Right hindlimb (tissue), 1 donor: ENCODE results near the gene ZNF831.

Experiments
- DNase-seq: peaks from one replicate; pipeline ENCODE4 v3.0.0-alpha.2; 2018

ZNF831 gene

DNA sequence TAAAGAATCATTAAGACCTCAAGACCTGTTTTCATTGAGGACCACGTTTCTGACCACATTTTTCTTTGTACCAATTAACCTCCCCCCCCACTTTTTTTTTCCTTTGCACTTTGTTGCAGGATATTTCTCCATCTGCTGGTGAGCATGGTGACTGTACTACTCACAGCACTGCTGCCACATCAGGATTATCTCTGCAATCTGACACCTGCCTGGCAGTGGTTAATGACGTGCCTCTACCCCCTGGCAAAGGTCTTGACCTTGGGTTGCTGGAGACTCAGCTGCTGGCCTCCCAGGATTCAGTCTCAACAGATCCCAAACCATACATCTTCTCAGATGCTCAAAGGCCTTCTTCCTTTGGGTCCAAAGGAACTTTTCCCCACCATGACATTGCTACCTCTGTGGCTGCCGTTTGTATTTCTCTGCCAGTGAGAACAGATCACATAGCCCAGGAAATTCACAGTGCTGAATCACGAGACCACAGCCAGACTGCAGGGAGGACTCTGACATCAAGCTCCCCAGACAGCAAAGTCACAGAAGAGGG is 90.2 kb downstream of the ZNF831 start:
- no peak for DNase-seq

DNA sequence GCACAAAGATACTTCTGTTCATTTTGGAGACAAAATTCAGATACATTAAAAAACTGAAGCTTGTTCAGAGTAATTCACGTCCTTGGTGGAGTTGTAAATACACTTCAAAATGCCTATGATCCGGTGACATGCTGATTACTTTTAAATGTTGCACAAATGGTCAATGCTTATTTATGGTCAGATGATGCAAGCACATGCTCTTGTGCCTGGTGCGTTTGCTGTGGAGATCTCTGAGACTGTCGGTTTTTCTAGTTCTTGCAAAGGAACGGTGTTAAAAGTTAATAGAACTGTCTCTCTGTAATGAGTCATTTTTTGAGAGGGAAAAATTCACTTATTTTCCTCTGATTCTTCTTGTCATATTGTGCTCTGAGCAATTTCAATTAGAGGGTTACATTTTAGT is 91.6 kb downstream of the ZNF831 start:
- no peak for DNase-seq

DNA sequence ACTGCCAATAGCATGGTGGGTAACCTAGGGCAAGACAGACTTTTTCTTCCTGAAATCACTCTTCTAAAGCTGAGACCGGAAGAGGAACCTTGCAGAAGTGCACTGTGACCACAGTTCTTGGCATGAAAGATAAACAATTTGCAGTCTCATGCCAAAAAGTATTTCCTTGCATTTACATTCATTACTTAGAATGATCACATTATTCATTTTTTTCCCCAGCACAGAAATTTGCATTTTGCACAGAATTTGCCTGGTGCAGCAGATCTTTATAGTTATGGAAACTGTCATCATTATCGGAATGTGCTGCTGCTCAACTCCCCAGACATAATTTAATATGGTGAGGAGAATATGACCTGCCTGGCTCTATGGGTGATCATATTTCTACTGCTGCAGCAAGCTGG is 94.6 kb downstream of the ZNF831 start:
- no peak for DNase-seq

DNA sequence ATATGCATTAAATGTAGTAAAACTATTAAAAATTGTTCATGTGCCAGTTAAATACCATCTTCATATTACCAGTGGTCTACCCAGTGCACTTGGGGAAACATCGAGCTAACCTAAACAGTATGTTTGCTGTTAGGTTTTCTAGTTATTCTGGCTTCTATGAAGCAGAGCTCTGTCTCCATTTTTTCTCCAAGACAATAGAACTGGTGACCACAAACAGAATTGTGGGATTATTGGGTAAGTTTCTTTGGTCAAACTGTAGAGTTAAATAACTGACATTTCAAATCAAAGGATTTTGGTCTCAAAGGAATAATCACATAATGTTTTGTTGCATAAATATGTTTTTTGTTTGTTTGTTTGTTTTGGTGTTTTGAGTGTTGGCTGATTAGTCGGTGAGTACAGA is 96.3 kb downstream of the ZNF831 start:
- no peak for DNase-seq

DNA sequence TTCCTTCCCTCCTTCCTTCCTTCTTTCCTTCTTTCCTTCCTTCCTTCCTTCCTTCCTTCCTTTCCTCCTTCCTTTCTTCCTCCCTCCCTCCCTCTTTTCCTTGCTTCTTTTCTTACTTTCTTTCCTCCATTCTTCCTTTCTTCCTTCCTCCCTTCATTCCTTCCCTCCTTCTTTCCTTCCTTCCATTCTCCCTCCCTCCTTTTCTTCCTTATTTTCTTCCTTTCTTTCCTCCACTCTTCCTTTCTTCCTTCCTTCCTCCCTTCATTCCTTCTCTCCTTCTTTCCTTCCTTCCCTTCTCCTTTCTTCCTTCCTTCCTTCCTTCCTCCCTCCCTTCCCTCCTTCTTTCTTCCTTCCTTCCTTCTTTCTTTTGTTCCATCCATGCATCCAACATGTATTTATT is 101.7 kb downstream of the ZNF831 start:
- DNase-seq = no peak

DNA sequence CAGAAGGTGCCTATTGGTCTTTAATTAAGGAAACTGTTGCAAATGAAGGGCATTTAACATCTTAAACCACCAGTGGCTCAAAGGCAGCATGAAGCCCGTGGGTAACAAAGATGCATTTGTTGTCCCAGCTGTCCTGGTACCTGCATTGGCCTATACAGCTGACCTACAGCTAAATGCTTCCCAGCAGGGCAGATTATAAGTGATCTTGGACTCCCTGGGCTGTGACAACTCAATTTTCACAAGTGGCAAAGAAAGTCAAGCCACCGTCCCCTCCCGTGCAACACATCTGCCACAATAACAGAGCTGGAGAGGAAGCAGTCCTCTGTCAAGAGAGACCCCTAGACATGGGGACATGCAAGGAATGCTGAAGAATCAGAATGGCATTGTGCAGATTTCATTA is 105.2 kb downstream of the ZNF831 start:
- no peak for DNase-seq

DNA sequence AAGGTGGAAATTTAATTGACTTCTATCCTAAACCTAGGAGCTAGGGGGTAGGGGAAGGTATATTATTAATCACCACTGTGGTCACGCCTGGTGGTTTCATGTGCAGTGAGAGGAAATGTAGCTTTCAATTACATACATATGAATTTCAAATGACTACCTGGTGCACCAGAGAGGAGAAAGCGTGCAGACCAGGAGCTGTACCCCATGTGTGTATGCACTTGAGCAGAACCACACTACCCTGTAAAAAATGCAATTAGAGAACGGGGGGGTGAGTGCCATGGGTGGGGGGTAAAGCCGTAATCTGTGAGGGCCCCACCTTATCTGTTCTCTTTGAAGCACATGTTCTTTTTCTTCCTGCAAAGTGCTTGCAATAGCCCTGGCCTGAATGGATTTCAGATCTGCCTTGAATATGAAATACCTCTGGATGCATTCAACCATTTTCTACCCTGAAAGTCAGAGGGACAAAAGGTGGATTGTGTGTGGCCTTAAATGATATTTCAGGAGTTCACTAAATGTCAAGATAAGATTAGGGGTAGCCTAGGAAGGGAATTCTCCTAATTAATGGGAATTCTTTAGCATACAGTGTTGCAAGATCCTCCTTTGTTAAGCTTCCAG is 105.9 kb downstream of the ZNF831 start:
- no peak for DNase-seq

DNA sequence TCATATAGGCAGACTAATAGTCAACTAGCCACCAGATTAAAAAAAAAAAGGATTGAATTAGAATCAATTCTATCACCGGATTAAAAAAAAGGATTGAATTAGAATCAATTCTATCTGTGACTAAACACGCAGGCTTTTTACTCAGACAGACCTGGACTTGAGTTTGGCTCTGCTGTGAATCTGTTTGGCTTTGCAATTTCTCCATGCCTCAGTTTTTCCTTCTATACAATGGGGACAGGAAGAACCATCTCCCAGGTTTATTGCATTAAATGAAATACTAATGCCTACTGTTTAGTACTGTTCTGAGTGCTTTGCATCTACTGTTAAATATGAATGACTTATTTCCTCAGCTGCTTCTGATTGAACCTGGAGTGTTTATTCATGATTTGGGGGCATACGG is 106.8 kb downstream of the ZNF831 start:
- no peak for DNase-seq

DNA sequence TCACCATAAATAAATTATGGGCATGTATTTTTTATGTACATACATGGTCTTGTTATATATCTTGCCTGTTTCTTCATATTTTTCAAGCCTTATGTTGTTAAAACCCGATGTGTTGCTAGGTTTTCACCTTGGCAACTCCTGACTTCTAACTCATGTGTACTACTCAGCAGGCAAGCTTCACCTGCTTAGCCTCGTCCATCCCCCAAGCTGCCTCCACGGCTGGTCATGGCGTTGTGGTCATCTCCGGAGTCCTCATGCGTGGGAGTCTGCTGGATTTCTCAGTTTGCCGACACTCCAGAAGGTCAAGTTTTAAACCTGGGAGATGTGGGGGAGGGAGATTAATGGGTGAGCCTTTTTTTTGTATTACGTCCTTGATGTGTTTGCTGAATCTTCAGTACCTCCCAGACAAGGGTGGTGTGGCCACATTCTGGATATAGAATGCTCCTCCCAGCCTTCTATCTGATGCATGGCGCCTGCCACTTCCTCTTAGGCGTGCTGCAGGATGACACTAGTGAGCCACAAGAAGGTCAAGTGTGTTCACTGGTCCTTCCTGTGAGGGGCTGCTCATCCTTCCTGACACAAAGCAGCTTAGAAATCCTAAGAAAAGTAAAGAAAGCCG is 110.2 kb downstream of the ZNF831 start:
- no peak for DNase-seq

DNA sequence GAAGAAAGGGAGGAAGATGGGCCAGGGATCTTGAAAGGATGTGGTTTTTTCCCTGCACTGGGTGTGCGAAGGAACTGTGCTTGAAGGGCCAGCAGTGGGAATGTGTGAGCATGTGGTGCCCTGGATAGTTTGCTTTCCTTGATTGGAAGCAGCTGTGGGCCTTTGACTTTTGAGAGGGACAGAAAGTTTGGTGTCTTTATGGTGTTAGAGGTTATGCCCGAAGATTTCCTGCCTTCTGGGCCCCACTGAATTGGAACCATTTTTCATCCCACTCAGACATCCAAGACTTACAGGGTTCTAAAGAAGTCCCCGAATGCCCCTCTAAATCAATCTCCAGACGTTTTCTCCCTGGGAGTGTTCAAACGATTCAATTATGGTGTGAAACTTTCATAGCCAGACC is 113.3 kb downstream of the ZNF831 start:
- DNase-seq = no peak

DNA sequence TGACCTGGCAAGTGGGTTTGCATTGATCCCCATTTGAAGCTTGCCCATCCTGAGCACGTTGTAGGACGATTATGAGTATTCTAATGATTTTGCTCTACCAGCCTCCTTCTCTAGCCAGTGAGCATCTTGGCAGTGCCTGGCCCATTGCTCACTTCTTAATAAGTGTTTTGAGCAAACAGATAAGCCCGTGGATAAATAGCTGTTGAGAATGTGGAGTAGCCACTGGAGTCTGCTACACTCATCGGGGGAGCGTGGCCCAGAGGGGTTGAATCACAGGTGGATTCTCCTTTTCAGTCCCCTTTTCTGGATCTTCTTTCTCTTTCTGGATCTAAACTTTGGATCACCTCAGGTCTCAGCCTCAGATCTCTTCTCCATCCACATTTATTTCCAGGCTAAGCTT is 120.8 kb downstream of the ZNF831 start:
- no peak for DNase-seq

DNA sequence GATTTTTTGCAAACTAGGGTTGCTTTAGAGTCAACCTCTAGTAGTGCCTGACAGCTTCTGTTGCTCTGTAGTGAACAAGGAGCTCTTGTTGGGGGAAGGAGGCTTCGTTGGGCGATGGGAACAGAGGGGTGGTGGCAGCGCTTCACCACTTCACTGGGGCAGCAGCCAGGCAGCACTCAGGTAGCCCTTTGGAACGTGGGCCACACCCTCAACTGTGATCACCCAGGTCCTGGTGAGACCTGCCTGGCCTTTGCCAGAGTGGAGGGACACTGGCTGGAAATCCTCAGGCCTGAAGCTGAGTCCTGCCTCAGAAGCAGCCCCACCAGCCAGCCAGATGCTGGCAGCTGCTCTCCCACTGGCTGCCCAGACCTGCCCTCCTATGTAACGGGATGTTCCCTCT is 126.4 kb downstream of the ZNF831 start:
- no peak for DNase-seq

DNA sequence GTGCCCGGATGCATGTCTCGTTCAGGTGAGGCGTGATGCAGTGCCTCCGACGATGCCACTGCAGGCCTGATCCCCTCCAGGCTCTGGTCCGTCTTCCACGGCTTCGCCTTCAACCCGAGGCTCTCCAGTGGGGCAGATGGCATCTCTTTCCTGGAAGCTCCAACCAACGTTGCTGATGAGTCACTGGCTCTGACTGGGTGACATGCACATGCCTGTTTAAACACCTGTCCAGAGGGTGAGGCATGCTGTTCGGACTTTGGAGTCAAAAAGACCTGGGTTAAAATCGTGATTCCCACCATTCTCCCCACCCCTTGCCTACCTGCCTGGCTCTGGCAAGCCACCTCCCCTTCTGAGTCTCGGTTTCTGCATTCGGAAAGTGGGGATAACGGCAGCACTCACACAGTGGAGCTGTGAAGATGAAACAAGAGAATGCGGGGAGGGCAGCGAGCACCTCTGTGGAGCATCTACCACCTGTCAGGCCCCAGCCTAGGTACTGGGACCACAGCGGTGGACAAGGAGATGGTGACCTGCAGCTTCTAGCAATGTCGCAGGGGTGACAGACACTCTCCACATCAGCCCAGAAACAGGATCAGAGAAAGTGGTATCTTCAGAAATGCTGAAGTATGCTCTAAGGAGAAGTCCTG is 128.2 kb downstream of the ZNF831 start:
- DNase-seq = no peak

DNA sequence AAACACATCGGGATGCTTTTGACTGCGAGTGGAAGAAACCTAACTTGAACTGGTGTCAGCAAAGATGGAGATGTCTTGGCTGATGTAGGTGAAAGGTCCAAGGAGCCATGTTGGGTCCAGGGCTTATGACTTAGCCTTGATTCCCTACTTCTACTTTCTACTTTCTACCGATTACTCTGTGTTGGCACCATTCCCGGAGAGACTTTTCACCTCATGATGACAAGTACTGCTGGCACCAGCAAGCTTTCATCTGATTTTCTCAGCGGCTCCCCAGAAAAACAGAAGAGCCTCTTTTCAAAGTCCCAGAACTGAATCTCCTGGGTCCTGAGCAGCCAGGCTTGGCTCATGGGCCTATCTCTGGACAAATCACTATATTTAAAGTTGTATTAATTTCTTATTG is 131.9 kb downstream of the ZNF831 start:
- no peak for DNase-seq

DNA sequence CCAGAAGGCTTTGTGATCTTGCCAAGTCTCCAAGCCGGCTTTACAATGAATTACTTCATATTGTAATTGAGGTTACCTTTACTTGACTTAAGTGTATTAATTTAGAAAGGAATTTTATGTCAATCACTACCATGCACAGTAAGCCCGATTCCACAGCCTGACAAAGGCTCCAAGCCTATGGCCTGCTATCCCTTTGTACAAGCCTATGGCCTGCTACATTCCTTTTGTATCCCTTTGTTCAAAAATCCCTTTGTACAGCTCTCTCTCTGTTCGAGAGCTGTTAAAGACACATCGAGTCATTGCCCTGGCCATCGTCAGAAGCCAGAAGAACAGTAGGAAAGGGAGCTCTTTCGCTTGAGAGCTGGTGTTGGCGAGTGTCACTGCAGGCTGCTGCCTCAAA is 134.1 kb downstream of the ZNF831 start:
- no peak for DNase-seq

DNA sequence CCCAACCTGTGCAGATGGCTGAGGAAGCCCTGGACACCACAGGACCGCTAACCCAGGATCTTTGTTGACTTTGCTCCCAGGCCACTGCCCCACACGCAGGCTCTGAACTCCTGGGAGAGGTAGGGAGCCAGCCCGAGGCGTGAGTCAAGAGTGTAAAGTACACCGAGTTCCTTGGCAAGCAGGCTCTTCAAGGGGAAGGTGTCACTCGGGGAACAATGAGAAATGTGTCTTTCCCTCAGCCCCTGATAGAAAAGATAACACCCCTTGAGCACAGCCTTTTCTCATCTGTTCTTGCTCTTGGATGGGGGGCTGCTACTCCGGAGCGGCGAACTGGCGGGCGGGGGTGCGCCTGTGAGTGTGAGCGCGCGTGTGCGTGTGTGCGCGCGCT is 136.3 kb downstream of the ZNF831 start:
- DNase-seq = no peak

DNA sequence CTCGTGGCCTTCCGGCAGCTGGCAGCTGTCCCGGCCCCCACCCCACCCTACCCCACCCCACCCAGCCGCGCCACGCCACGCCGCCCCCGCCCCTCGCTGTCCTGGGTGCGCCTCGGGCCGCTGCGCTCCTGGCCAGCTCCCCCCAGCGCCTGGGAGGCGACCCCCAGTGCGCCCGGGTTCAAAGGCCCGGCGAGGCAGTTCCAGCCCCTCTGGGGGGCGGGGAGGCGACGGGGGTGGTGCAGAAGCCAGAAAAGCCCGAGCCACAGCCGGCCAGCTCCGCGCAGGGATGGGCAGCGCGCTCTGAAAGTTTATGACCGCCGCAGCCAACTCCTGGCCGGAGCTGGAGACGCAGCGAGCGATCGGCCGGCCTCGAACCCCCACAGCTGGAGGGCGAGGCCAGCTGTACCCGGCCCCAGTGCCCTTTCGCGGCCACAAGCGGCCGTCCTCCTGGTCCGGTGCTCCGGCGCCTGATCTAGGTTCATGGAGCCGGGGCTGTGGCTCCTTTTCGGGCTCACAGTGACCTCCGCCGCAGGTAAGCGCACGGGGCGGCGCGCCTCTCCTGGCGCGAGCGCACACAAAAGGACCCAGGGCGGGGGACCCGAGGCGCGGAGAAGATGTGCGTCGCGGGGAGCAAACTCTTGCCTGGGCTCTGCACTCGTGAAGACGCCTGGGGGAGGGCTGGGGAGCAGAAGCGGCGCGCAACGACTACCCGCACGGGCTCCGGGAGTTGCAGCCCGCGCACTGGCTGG is 136.9 kb downstream of the ZNF831 start, which contains the start of gene EDN3:
TSS of gene EDN3 (plus strand) at position 279 of the 749 bp plus-strand sequence. CDS start at position 481, 202 bp downstream.
- DNase-seq = peak; percentile 42

DNA sequence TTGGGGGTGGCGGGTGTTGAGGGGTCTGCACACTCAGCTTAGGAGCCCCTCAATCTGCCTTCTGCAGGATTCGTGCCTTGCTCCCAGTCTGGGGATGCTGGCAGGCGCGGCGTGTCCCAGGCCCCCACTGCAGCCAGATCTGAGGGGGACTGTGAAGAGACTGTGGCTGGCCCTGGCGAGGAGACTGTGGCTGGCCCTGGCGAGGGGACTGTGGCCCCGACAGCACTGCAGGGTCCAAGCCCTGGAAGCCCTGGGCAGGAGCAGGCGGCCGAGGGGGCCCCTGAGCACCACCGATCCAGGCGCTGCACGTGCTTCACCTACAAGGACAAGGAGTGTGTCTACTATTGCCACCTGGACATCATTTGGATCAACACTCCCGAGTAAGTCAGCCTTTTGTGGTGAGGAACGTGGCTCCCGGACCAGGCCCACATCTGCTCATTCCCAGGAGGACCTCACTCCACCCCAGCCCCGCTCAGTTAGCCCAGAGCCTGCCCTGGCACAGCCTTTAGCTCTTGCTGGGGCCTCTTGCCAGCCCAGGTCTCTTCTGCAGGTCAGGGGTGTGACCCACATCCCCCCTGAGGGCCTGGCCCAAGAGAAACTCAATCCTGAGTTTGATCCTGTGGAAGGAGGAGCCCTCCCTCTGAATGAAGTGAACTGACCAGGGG is 137.9 kb downstream of the ZNF831 start:
- DNase-seq = no peak

DNA sequence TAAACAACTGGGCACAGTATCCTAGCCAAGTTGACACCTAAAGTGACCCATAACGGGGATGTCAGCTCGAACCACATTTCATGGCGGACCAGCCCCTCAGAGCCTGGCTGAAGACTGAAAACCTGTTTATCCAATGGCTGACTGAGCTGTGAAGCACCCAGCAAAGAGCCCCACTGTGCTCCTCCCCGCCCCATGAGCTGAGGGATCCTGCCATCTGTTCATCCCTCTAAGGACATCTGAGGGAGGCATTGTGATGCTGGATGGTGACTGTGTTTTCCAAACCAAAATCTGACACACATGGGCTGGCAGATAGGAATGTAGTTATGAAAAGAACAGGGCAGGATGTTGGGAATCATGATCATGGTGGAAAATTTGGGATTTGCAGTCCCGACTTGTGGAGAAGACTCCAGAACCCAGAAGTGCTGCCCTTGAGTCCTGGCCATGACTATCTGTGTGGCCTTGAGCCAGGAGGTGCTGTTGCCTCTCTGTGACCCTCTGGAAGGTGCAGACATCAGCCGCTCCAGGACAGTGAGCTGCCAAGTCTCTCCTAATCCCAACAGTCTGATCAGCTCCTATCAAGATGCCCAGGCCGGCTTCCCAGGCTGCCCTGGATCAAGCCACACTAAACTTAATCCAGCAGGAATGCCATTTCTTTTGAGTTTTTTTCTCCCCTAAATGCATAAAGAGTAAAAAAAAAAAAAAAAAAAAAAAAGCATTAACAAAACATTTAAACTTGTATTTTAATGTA is 142.5 kb downstream of the ZNF831 start:
- no peak for DNase-seq

DNA sequence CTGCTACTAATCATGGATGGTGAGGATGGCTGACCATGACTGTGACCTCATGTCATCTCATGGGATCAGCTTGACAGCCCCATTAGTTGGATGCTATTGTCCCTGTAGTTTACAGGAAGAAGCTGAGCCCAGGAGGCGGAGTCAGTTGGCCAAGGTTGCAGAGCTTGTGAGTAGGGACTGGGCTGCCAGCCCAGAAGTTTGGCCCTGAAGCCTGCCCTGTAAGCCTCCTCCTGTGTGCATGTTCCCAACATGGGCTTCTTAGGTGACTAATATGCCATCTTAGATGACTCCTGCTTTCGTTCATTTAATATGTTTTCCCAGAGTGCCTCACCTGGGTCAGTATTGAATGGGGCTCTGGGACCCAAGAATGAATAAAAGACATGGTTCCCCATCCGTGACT is 143.6 kb downstream of the ZNF831 start:
- DNase-seq = no peak
